Measurements from ENCODE around the gene C1GALT1. TPM values are rescaled to one million over a fixed set of nuclear protein-coding genes. Genes with fewer than 3 reads are reported as not detected.

C1GALT1 gene
- total and polyA plus RNA-seq, 2 donors (not counting 1 experiment from before 2014, with no cell fraction given): 12.4 to 66.8 TPM

- 100% methylated on average over 1 of the region's 5 CpGs for WGBS (ENCODE audit: insufficient coverage)
- H3K9ac ChIP-seq (ENCODE audit: low read length): no peak overlapping the region
- H3K27ac Mint-ChIP-seq: no peak overlapping the region
- H3K4me3 Mint-ChIP-seq: no peak overlapping the region
- H3K4me1 ChIP-seq (ENCODE audit: control insufficient read depth in 2 of 2, insufficient read depth in 2 of 2, low read length in 2 of 2): no peaks in the 10 kb centered on the region
- no peaks in the 10 kb centered on the region for H3K36me3 ChIP-seq (replicated peaks in 1 of 2; ENCODE audit: control extremely low read depth in 1 of 2, control insufficient read depth in 1 of 2, extremely low read depth in 1 of 2, insufficient read depth in 2 of 2, low read length in 1 of 2)
- intact Hi-C loops (cut with micrococcal nuclease): no loop called here
- no peaks in the 10 kb centered on the region for H3K9me3 ChIP-seq (ENCODE audit: control extremely low read depth in 1 of 3, control insufficient read depth in 2 of 3, insufficient read depth in 1 of 3, low read length in 2 of 3)
- H3K4me3 ChIP-seq (ENCODE audit: control extremely low read depth in 1 of 5, extremely low read depth in 1 of 5, insufficient read depth in 1 of 5, low read depth in 2 of 5, low read length in 4 of 5): no peak overlapping the region
- H2AFZ ChIP-seq (ENCODE audit: insufficient read depth, low read depth, low read length, poor library complexity, severe bottlenecking): no peak overlapping the region
- ATAC-seq (ENCODE audit: low read depth) (no peak), DNase-seq (no peak)
- H4K20me1 ChIP-seq (ENCODE audit: control insufficient read depth, insufficient read depth, low read length, poor library complexity, severe bottlenecking): no peaks in the 10 kb centered on the region
- H3K4me1 Mint-ChIP-seq: no peaks in the 10 kb centered on the region
- no peaks in the 10 kb centered on the region for H3K27me3 ChIP-seq (replicated peaks in 1 of 4; ENCODE audit: control extremely low read depth in 1 of 4, control insufficient read depth in 3 of 4, insufficient read depth in 4 of 4, low read length in 3 of 4)
- TF ChIP-seq, protein P1, sequence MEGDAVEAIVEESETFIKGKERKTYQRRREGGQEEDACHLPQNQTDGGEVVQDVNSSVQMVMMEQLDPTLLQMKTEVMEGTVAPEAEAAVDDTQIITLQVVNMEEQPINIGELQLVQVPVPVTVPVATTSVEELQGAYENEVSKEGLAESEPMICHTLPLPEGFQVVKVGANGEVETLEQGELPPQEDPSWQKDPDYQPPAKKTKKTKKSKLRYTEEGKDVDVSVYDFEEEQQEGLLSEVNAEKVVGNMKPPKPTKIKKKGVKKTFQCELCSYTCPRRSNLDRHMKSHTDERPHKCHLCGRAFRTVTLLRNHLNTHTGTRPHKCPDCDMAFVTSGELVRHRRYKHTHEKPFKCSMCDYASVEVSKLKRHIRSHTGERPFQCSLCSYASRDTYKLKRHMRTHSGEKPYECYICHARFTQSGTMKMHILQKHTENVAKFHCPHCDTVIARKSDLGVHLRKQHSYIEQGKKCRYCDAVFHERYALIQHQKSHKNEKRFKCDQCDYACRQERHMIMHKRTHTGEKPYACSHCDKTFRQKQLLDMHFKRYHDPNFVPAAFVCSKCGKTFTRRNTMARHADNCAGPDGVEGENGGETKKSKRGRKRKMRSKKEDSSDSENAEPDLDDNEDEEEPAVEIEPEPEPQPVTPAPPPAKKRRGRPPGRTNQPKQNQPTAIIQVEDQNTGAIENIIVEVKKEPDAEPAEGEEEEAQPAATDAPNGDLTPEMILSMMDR (IDR thresholded peaks at IDR 0.05): no peak
- no peak for TF ChIP-seq EZH2 (IDR thresholded peaks at IDR 0.05; ENCODE audit: borderline replicate concordance, insufficient read depth, low read depth, low read length, poor library complexity, severe bottlenecking)
- H3K79me2 ChIP-seq (ENCODE audit: control insufficient read depth, insufficient read depth, low read length): no peaks in the 10 kb centered on the region
- H3K9me3 Mint-ChIP-seq (ENCODE audit: insufficient read depth): peaks cover 4% of the 10 kb centered on the region
- CTCF ChIA-PET: interaction anchor here (1.3 kb wide), 1 partner anchor 109 kb away, joined by 3 read pairs; no protein-coding TSS in a partner anchor
- no peak overlapping the region for H3K27ac ChIP-seq (ENCODE audit: low read length in 2 of 2)
- H3K4me2 ChIP-seq (replicated peaks; ENCODE audit: low read depth, low read length, poor library complexity, severe bottlenecking): no peak overlapping the region
- POLR2A ChIA-PET: no interaction called here
- no peaks in the 10 kb centered on the region for H3K27me3 Mint-ChIP-seq
Observed at GRCh38 chr7:7290429-7291122, 108.2 kb downstream of the C1GALT1 start.

DNA sequence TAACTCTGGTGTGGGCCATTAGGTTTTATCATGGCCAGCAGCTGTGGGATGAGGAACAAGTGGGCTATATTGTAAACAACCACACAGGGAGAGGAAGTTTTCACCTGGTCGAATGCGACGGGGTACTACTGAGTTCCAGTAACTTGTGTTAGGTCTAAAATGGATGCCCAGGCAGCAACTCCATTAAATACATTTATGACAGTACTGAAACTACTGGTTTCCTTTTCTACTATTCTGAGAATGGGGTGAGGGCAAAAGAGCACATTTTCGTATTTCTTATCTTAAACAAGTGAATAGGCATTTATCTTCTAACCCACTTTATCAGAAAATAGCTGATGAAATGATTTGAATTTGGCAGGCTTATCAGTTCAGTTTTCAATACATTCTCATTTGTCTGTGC is 109.7 kb downstream of the C1GALT1 start:
- no peaks in the 10 kb centered on the region for H3K9me3 ChIP-seq (ENCODE audit: control extremely low read depth in 1 of 3, control insufficient read depth in 2 of 3, insufficient read depth in 1 of 3, low read length in 2 of 3)
- no peaks in the 10 kb centered on the region for H3K36me3 ChIP-seq (replicated peaks in 1 of 2; ENCODE audit: control extremely low read depth in 1 of 2, control insufficient read depth in 1 of 2, extremely low read depth in 1 of 2, insufficient read depth in 2 of 2, low read length in 1 of 2)
- WGBS (ENCODE audit: insufficient coverage): no CpG with 5 or more reads among the region's 4 CpGs
- no peak overlapping the region for H2AFZ ChIP-seq (ENCODE audit: insufficient read depth, low read depth, low read length, poor library complexity, severe bottlenecking)
- intact Hi-C loops (cut with micrococcal nuclease): no loop called here
- no peak overlapping the region for H3K27ac ChIP-seq (ENCODE audit: low read length in 2 of 2)
- no peaks in the 10 kb centered on the region for H3K27me3 Mint-ChIP-seq
- H4K20me1 ChIP-seq (ENCODE audit: control insufficient read depth, insufficient read depth, low read length, poor library complexity, severe bottlenecking): no peaks in the 10 kb centered on the region
- no peak overlapping the region for H3K27ac Mint-ChIP-seq
- no peaks in the 10 kb centered on the region for H3K79me2 ChIP-seq (ENCODE audit: control insufficient read depth, insufficient read depth, low read length)
- no peaks in the 10 kb centered on the region for H3K4me1 ChIP-seq (ENCODE audit: control insufficient read depth in 2 of 2, insufficient read depth in 2 of 2, low read length in 2 of 2)
- ChIA-PET POLR2A (no interaction called here), CTCF (no interaction called here)
- TF ChIP-seq, protein P1 (IDR thresholded peaks at IDR 0.05): no peak
- TF ChIP-seq EZH2 (IDR thresholded peaks at IDR 0.05; ENCODE audit: borderline replicate concordance, insufficient read depth, low read depth, low read length, poor library complexity, severe bottlenecking): no peak
- H3K4me3 ChIP-seq (ENCODE audit: control extremely low read depth in 1 of 5, extremely low read depth in 1 of 5, insufficient read depth in 1 of 5, low read depth in 2 of 5, low read length in 4 of 5): no peak overlapping the region
- no peak for DNase-seq
- no peaks in the 10 kb centered on the region for H3K27me3 ChIP-seq (replicated peaks in 1 of 4; ENCODE audit: control extremely low read depth in 1 of 4, control insufficient read depth in 3 of 4, insufficient read depth in 4 of 4, low read length in 3 of 4)
- no peak overlapping the region for H3K9ac ChIP-seq (ENCODE audit: low read length)
- no peaks in the 10 kb centered on the region for H3K9me3 Mint-ChIP-seq (ENCODE audit: insufficient read depth)
- no peaks in the 10 kb centered on the region for H3K4me1 Mint-ChIP-seq
- H3K4me3 Mint-ChIP-seq: no peak overlapping the region
- no peak for ATAC-seq (ENCODE audit: low read depth)
- no peak overlapping the region for H3K4me2 ChIP-seq (replicated peaks; ENCODE audit: low read depth, low read length, poor library complexity, severe bottlenecking)
